Endothelial cell of umbilical vein (primary cell): Measurements from ENCODE around the gene PTPN2. TPM values are rescaled to one million over a fixed set of nuclear protein-coding genes. Genes with fewer than 3 reads are reported as not detected.

Source experiments
- BruUV-seq: library from RNA; stranded (reverse); fragments of 400-500 nt; replicated peaks from 2 replicates; lab custom pipeline; 2021; lab: Mats Ljungman, UMichigan
- CTCF ChIA-PET: fragments of 300-600, 350-600 bp; sonication (Branson Sonifier 250); formaldehyde crosslinking; loops from one replicate; lab custom pipeline; 2021; ENCODE audit warnings: antibody characterized with exemption, inconsistent platforms; lab: Charles Lee
- POLR2A ChIA-PET: fragments of 300-600, 350-600 bp; sonication (Branson Sonifier 250); formaldehyde crosslinking; loops from one replicate; lab custom pipeline; 2021; ENCODE audit warnings: antibody characterized with exemption, inconsistent platforms; lab: Charles Lee
- DNase-seq: peaks from one replicate; pipeline ENCODE4 v3.0.0-alpha.2; 2011; ENCODE audit warnings: low read depth, low spot score
- FAIRE-seq: peaks from 2 replicates; lab custom pipeline; 2011; peaks lifted over from hg19 to GRCh38; lab: Jason Lieb, UNC
- H2AFZ ChIP-seq: 2 replicates; pipeline ENCODE4 v1.6.0; 2012; ENCODE audit warnings: low read depth, low read length, control low read depth, inconsistent platforms
- H3K27ac ChIP-seq: 2 replicates; pipeline ENCODE4 v1.5.1; 2011; ENCODE audit warnings: low read depth, mild to moderate bottlenecking, control low read depth, low read length, moderate library complexity; ENCODE audit not compliant: insufficient read depth
- H3K27me3 ChIP-seq, 2 experiments: 2 replicates each; pipeline versions ENCODE4 v1.6.0 to v1.6.1; 2011; ENCODE audit warnings: low read length in 2 of 2, mixed read lengths in 1 of 2; ENCODE audit not compliant: control insufficient read depth in 2 of 2, insufficient read depth in 2 of 2
- H3K36me3 ChIP-seq, 2 experiments: 2 replicates in 1 of 2; 3 replicates in 1 of 2; pipeline ENCODE4 v1.5.1; 2011; ENCODE audit warnings: low read length in 2 of 2, mild to moderate bottlenecking in 1 of 2, moderate library complexity in 1 of 2; ENCODE audit not compliant: control insufficient read depth in 2 of 2, insufficient read depth in 2 of 2; ENCODE audit errors: extremely low read depth in 1 of 2
- H3K4me1 ChIP-seq: 3 replicates; pipeline ENCODE4 v1.5.1; 2011; ENCODE audit warnings: mild to moderate bottlenecking, low read length; ENCODE audit not compliant: control insufficient read depth, insufficient read depth; ENCODE audit errors: extremely low read depth
- H3K4me2 ChIP-seq: 2 replicates; pipeline ENCODE4 v1.6.1; 2011; ENCODE audit warnings: low read length, control low read depth, mixed read lengths; ENCODE audit not compliant: insufficient read depth
- H3K4me3 ChIP-seq, 3 experiments: fragments of 200-600 bp in 1 of 3; sonication (generic), shearing (Covaris generic) in 1 of 3; replicated peaks in 1 of 3; 2 replicates each; pipeline ENCODE4 v1.5.1; 2011 to 2016; ENCODE audit warnings: control low read depth in 3 of 3, low read length in 3 of 3, mild to moderate bottlenecking in 2 of 3, inconsistent platforms in 1 of 3, low read depth in 1 of 3, moderate library complexity in 1 of 3; ENCODE audit not compliant: insufficient read depth in 1 of 3
- H3K79me2 ChIP-seq: 2 replicates; pipeline ENCODE4 v1.6.0; 2012; ENCODE audit warnings: low read length, inconsistent platforms; ENCODE audit not compliant: control insufficient read depth, insufficient read depth
- H3K9ac ChIP-seq: replicated peaks from 2 replicates; pipeline ENCODE3; 2011; ENCODE audit warnings: low read length, control low read depth; ENCODE audit not compliant: insufficient read depth; ENCODE audit errors: extremely low read depth
- H3K9me1 ChIP-seq: replicated peaks from 3 replicates; pipeline ENCODE4 v1.6.0; 2011; ENCODE audit warnings: mild to moderate bottlenecking, low read length; ENCODE audit not compliant: control insufficient read depth, insufficient read depth; ENCODE audit errors: extremely low read depth
- H3K9me3 ChIP-seq: replicated peaks from 2 replicates; pipeline ENCODE4 v1.5.1; 2012; ENCODE audit warnings: low read length, inconsistent platforms; ENCODE audit not compliant: control insufficient read depth, insufficient read depth
- H4K20me1 ChIP-seq: replicated peaks from 2 replicates; pipeline ENCODE3; 2011; ENCODE audit warnings: mild to moderate bottlenecking, low read length; ENCODE audit not compliant: control insufficient read depth, insufficient read depth; ENCODE audit errors: extremely low read depth
- EZH2 ChIP-seq: IDR thresholded peaks from 2 replicates; pipeline ENCODE4 v1.6.1; 2012; ENCODE audit warnings: borderline replicate concordance, low read depth, mild to moderate bottlenecking, moderate library complexity, low read length, inconsistent platforms; ENCODE audit not compliant: severe bottlenecking
- FOS ChIP-seq: IDR thresholded peaks from 2 replicates; pipeline ENCODE4 v1.6.1; 2011; ENCODE audit warnings: mild to moderate bottlenecking, low read length, moderate library complexity, borderline replicate concordance; ENCODE audit not compliant: insufficient read depth
- JUN ChIP-seq: IDR thresholded peaks from 2 replicates; pipeline ENCODE4 v1.6.1; 2011; ENCODE audit warnings: borderline replicate concordance, low read depth; ENCODE audit not compliant: insufficient read length, insufficient read depth
- POLR2AphosphoS5 ChIP-seq: IDR thresholded peaks from 2 replicates; pipeline ENCODE4 v1.6.1; 2012; ENCODE audit warnings: low read depth, mild to moderate bottlenecking, control low read depth, low read length, moderate library complexity; ENCODE audit not compliant: insufficient read depth
- dilution Hi-C: fragments of 300-500 bp; cut with MboI; formaldehyde crosslinking; loops from one replicate; pipeline ENCODE4 v1.15.0; 2019; ENCODE audit warnings: low sequenced_read_pairs; ENCODE audit not compliant: extremely low pct_ligation_motif_present
- intact Hi-C: fragments of 100-400 bp; cut with micrococcal nuclease; formaldehyde crosslinking; loops from one replicate; pipeline ENCODE4 v1.10.0; 2022
- polyA plus RNA-seq, 4 experiments: library from polyadenylated mRNA; depleted of rRNA in 3 of 4; stranded (reverse) in 3 of 4; unstranded in 1 of 4; fragments of >200 nt; gene quantifications; 2 replicates each; pipeline versions ENCODE4 v1.2.1 to v1.2.3, GENCODE V29; 2011 to 2012; ENCODE audit warnings: missing spikeins in 1 of 4
- total RNA-seq: library from RNA; stranded (reverse); gene quantifications from 2 replicates; pipeline ENCODE4 v1.2.3, GENCODE V29; 2021

Gene PTPN2
- total and polyA plus RNA-seq, 2 donors (not counting 3 experiments of a cell fraction or from before 2014, with no cell fraction given), result 8.2 to 20.9 TPM

DNA sequence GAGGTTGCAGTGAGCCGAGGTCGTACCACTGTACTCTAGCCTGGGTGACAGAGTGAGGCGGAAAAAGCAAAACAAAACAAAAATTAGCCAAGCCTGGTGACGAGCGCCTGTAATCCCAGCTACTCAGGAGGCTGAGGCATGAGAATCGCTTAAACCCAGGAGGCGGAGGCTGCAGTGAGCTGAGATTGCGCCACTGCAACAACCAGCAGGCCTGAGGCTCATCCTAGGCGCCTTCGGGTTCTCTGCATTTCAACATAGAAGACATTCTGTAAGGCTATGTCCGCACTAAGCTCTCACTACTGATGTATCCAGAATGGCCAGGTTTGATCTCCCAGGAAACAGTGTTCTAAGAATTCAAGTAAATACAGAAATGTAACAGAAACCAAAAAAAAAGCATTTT is 23.5 kb downstream of the PTPN2 start:
- Histone ChIP-seq H3K27ac (no peak overlapping the region), H3K4me1 (no peaks in the 10 kb centered on the region), H3K9ac (no peak overlapping the region), H3K9me1 (no peaks in the 10 kb centered on the region), H4K20me1 (no peaks in the 10 kb centered on the region), H3K9me3 (no peaks in the 10 kb centered on the region), H3K4me3 (no peak overlapping the region), H3K79me2 (peaks cover 26% of the 10 kb centered on the region), H2AFZ (no peak overlapping the region), H3K4me2 (no peak overlapping the region), H3K36me3 (no peaks in the 10 kb centered on the region), H3K27me3 (no peaks in the 10 kb centered on the region)
- FAIRE-seq, result no peak
- no peak for DNase-seq
- TF ChIP-seq POLR2AphosphoS5 (no peak), JUN (no peak), FOS (no peak), EZH2 (no peak)
- intact Hi-C loops (no loop called here), dilution Hi-C loops (no loop called here)
- no TSS peak for BruUV-seq
- ChIA-PET POLR2A (interaction anchor here (0.5 kb wide), 1 partner anchor 23 kb away, joined by 4 read pairs; no protein-coding TSS in a partner anchor), CTCF (no interaction called here)

- Histone ChIP-seq H3K9ac (no peak overlapping the region), H3K79me2 (peaks cover 21% of the 10 kb centered on the region), H3K4me3 (no peak overlapping the region), H4K20me1 (no peaks in the 10 kb centered on the region), H3K36me3 (no peaks in the 10 kb centered on the region), H3K4me1 (no peaks in the 10 kb centered on the region), H3K9me1 (no peaks in the 10 kb centered on the region), H3K27ac (no peak overlapping the region), H3K9me3 (no peaks in the 10 kb centered on the region), H3K4me2 (no peak overlapping the region), H2AFZ (no peak overlapping the region), H3K27me3 (no peaks in the 10 kb centered on the region)
- ChIA-PET CTCF (no interaction called here), POLR2A (no interaction called here)
- TF ChIP-seq EZH2 (no peak), POLR2AphosphoS5 (no peak), FOS (no peak)
- dilution Hi-C loops, result no loop called here
- intact Hi-C loops, result no loop called here
- FAIRE-seq (no peak), DNase-seq (peak; percentile 36)
- no TSS peak for BruUV-seq
These were observed 25.0 kb downstream of the PTPN2 start for GRCh38 chr18:12858991-12859390.
